Adrenal gland (tissue), 19 donors: ENCODE results near the gene SERPINF2. TPM values are rescaled to one million over a fixed set of nuclear protein-coding genes. Genes with fewer than 3 reads are reported as not detected.
"Not testable (repeated sequence)": the region's sequence is repeated elsewhere in the genome, so short reads cannot be mapped to it uniquely, and the experiment has no call there.

Experiments used
- DNase-seq, 7 donors: peaks; one replicate each; pipeline ENCODE4 v3.0.0-alpha.2; 2019 to 2020
- H3K27ac ChIP-seq, 5 donors: fragments of 200-600 bp; sonication (generic) in 4 of 5; 1 replicate in 3 of 5; 2 replicates in 2 of 5; pipeline versions ENCODE4 v1.5.1 to v1.8.0; 2016 to 2020; ENCODE audit warnings: mild to moderate bottlenecking in 1 of 5
- H3K27me3 ChIP-seq: fragments of 200-600 bp; 2 replicates; pipeline ENCODE4 v1.8.0; 2021
- H3K36me3 ChIP-seq, 2 donors: fragments of 200-600 bp; replicated peaks in 1 of 2; 1 replicate in 1 of 2; 2 replicates in 1 of 2; pipeline versions ENCODE4 v1.5.1 to v1.8.0; 2018 to 2022
- H3K4me1 ChIP-seq, 2 donors: fragments of 200-600 bp; replicated peaks in 1 of 2; 1 replicate in 1 of 2; 2 replicates in 1 of 2; pipeline versions ENCODE4 v1.5.1 to v1.8.0; 2018 to 2021
- H3K4me3 ChIP-seq, 4 donors: fragments of 200-600 bp; sonication (generic) in 3 of 4; one replicate each; pipeline ENCODE4 v1.5.1; 2016 to 2018
- H3K9me3 ChIP-seq, 3 donors: fragments of 200-600 bp; sonication (generic) in 1 of 3; replicated peaks in 1 of 3; 1 replicate in 2 of 3; 2 replicates in 1 of 3; pipeline versions ENCODE4 v1.5.1 to v1.8.0; 2016 to 2021
- POLR2A ChIP-seq, 2 donors: fragments of 450-650 bp; IDR thresholded peaks; one replicate each; pipeline ENCODE4 v1.6.1; 2017; ENCODE audit warnings: antibody characterized with exemption in 2 of 2, mild to moderate bottlenecking in 2 of 2, moderate library complexity in 1 of 2
- WGBS, 4 donors: extraction: QIAGEN DNeasy Blood & Tissue Kit in 2 of 4; methylation state at CpG; one replicate each; pipeline versions ENCODE4 v1.1.5 to v1.1.7; 2013 to 2017; 5-methylcytosine and 5-hydroxymethylcytosine counted together
- intact Hi-C, 2 donors: fragments of 100-400 bp; cut with DNase I; formaldehyde crosslinking; loops; one replicate each; pipeline versions ENCODE4 v1.14.1 to v1.15.0; 2022 to 2023
- long read RNA-seq, 10 donors: library from polyadenylated mRNA in 3 of 10; unstranded in 2 of 10; stranded (forward) in 1 of 10; transcript quantifications; one replicate each; pipeline ENCODE4 v2.0.0 and lab custom pipeline, GENCODE V29; 2021 to 2026
- polyA plus RNA-seq, 3 donors: library from polyadenylated mRNA; stranded (reverse); fragments of 200-250 nt in 2 of 3; fragments of 350-450 nt in 1 of 3; fragmentation: Illumina TruSeq in 1 of 3; extraction: RNeasy Lipid Tissue Mini Kit (QIAGEN cat#74804) in 1 of 3; gene quantifications; one replicate each; pipeline ENCODE4 v1.2.3, GENCODE V29; 2013 to 2014
- total RNA-seq, 9 donors: library from RNA; depleted of rRNA in 4 of 9; stranded (reverse); fragments of >200 nt in 4 of 9; fragments of 120-200 nt in 1 of 9; fragmentation: NEBNext Ultra II Directional in 1 of 9; extraction: Animal tissue kit (Norgen Biotek cat#: 25700) in 1 of 9; gene quantifications; one replicate each; pipeline versions ENCODE4 v1.1.0 to v1.2.4, GENCODE V29; 2013 to 2023
- TF ChIP-seq, protein P1 (sequence below), 6 experiments: fragments of 450-650 bp in 4 of 6; fragments of 200-600 bp in 2 of 6; sonication (generic) in 1 of 6; IDR thresholded peaks; 1 replicate in 5 of 6; 2 replicates in 1 of 6; pipeline versions ENCODE4 v1.5.1 to v1.8.0; 2016 to 2021; ENCODE audit warnings: antibody characterized with exemption in 6 of 6, mild to moderate bottlenecking in 2 of 6, moderate library complexity in 1 of 6
- donor health status: healthy with polysubstance abuse.
- donor health status: Bipolar disorder and iron deficiency.
- donor health status: DM: yes; HTN: yes; CAD: no.
- donor health status: DM: no; HTN: no; CAD: no.
- donor health status: DM: no; HTN: no; CAD: no.
- donor health status: DM: yes; HTN: yes; CAD: no.

The SERPINF2 gene
- total RNA-seq (1 to 10 TPM; 1.3 to 3.7 (median 2.2) TPM), polyA plus RNA-seq (1 to 10 TPM in 2 of 3 donors, under 1 TPM in 1; 0.59 to 6.4 (median 5.2) TPM)
- long read RNA-seq, donor 1: 0 reads
- long read RNA-seq, donor 2: 0 reads
- long read RNA-seq, donor 3: 0 reads
- long read RNA-seq, donor 4: 0 reads
- long read RNA-seq, donor 5, partial matches to known transcripts: 1 of 2 reads
- long read RNA-seq, donor 5, other reads (novel, unspliced or antisense): 1 of 2 reads
- long read RNA-seq, donor 6, partial matches to known transcripts: 0 of 1 reads
- long read RNA-seq, donor 6, other reads (novel, unspliced or antisense): 1 of 1 reads
- long read RNA-seq, donor 7: 0 reads
- long read RNA-seq, donor 8, transcript SERPINF2-201 (10 exons, 2,284 nt): major isoform, 5 of 6 reads
- long read RNA-seq, donor 8, partial matches to known transcripts: 0 of 6 reads
- long read RNA-seq, donor 8, other reads (novel, unspliced or antisense): 0 of 6 reads
- long read RNA-seq, donor 9: 0 reads
- long read RNA-seq, donor 10, partial matches to known transcripts: 0 of 3 reads
- long read RNA-seq, donor 10, other reads (novel, unspliced or antisense): 0 of 3 reads

DNA sequence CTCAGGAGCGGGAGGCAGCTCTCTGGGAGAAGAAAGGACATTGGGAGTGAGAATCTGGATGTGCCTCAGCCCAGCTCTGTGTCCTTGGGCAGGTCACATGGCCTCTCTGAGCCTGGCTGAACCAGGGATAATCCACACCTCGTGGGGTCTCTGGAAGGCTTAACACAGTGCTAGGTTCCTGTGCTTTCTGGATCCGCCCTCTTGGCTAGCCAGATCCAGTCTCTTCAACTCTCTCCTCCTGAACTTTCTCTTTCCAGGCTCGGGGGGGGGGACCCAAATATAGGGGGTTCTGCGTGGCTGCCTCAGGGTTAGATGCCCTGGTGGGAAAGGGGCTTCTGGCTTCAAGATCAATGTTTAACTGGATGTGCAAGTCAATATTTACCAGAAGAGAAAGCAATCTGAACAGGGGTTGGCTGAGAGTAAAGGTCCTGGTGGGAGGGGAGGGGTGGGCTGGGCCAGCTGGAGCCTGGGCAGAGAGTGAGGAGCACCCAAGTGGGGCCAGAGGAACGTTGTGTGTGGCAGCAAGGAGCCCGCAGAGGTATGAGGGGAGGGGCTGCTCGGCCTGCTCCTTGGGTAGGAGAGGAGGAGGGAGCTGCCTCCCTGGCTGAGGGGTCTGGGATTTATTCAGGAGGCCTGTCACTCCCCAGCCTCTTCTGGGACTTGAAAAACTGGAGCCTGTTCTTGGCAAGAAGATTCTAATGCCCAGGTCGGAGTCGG is at the start of gene SERPINF2:
SERPINF2 (plus strand) TSS at position 501 of the 717 bp plus-strand sequence. CDS start 2,125 bp downstream, outside the sequence.
- 47 to 66% (median 57%) methylated on average over 7 to 10 of the region's 10 CpGs for WGBS, 4 donors
- intact Hi-C loops: no loop called here

DNA sequence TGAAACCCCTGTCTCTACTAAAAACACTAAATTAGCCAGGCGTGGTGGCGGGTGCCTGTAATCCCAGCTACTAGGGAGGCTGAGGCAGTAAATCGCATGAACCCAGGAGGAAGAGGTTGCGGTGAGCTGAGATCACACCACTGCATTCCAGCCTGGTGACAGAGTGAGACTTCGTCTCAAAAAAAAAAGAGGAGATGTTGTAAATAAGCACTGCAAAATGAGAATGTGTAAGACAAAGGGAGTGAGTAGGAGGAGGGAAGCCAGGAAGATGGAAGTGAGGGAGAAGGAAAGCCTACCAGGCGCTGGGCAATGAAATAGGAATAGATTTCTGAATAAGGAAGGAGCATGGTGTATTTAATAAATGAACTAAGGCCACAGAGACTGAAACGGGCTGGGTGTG is 49.3 kb upstream of the SERPINF2 start:
- 85 to 93% (median 90%) methylated on average over 7 of the region's 7 CpGs for WGBS, 4 donors
- TF ChIP-seq, protein P1, sequence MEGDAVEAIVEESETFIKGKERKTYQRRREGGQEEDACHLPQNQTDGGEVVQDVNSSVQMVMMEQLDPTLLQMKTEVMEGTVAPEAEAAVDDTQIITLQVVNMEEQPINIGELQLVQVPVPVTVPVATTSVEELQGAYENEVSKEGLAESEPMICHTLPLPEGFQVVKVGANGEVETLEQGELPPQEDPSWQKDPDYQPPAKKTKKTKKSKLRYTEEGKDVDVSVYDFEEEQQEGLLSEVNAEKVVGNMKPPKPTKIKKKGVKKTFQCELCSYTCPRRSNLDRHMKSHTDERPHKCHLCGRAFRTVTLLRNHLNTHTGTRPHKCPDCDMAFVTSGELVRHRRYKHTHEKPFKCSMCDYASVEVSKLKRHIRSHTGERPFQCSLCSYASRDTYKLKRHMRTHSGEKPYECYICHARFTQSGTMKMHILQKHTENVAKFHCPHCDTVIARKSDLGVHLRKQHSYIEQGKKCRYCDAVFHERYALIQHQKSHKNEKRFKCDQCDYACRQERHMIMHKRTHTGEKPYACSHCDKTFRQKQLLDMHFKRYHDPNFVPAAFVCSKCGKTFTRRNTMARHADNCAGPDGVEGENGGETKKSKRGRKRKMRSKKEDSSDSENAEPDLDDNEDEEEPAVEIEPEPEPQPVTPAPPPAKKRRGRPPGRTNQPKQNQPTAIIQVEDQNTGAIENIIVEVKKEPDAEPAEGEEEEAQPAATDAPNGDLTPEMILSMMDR (IDR thresholded peaks at IDR 0.05): no peak
- TF ChIP-seq POLR2A (IDR thresholded peaks at IDR 0.05): no peak
- intact Hi-C loops: no loop called here
- Histone ChIP-seq H3K9me3 (no peaks in the 10 kb centered on the region), H3K4me3 (no peak overlapping the region), H3K27ac (no peak overlapping the region), H3K27me3 (no peaks in the 10 kb centered on the region), H3K4me1 (no peaks in the 10 kb centered on the region), H3K36me3 (no peaks in the 10 kb centered on the region)
- DNase-seq: no peak

More for the DNA sequence above, at the start of gene SERPINF2:
- Histone ChIP-seq H3K36me3 (no peaks in the 10 kb centered on the region), H3K4me3 (no peak within 1 kb of the TSS), H3K27me3 (no peaks in the 10 kb centered on the region), H3K27ac (no peak within 1 kb of the TSS), H3K9me3 (no peaks in the 10 kb centered on the region), H3K4me1 (peaks cover 0 to 8% of the 10 kb centered on the region in 2 donors)
- no peak for DNase-seq
- TF ChIP-seq, protein P1 (IDR thresholded peaks at IDR 0.05): no peak
- TF ChIP-seq POLR2A (IDR thresholded peaks at IDR 0.05): no peak

DNA sequence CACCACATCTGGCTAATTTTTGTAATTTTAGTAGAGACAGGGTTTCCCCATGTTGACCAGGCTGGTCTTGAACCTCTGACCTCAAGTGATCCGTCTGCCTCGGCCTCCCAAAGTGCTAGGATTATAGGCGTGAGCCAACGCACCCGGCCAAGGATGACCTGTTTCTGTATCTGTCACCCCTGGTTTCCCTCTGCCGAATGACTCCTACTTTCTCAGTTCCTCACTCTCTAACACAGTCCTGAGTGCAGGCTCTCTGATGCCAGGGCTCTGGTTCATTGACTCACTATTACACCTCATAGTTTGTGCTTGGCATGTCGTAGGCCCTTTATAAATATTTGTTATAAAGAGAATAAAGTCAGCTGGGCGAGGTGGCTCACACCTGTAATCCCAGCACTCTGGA is 47.3 kb upstream of the SERPINF2 start:
- Histone ChIP-seq H3K27ac (no peak overlapping the region), H3K36me3 (no peaks in the 10 kb centered on the region), H3K4me1 (no peaks in the 10 kb centered on the region), H3K9me3 (no peaks in the 10 kb centered on the region), H3K4me3 (no peak overlapping the region), H3K27me3 (no peaks in the 10 kb centered on the region)
- TF ChIP-seq, protein P1 (IDR thresholded peaks at IDR 0.05): no peak
- no peak for TF ChIP-seq POLR2A (IDR thresholded peaks at IDR 0.05)
- 67 to 85% (median 77%) methylated on average over 7 to 8 of the region's 8 CpGs for WGBS, 4 donors
- DNase-seq: no peak
- intact Hi-C loops: no loop called here

DNA sequence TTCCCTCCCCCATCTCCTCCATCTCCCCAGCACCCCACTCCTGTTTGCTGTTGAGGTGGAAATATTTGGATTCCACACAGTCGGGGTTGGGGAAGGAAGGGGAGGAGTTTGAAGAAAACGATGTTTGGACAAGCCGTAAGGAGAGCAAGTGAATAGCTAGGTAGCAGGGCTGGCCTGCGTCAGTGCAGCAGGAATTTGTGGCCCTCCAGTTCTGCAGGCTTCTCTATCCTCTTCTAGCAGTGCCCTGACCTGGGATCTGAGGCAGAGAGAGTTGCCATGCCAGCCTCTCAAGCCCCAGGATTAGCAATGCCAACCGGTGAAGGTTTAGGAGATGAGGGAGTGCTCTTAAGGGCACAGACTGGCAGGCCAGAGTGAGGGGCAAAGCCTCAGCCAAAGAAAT is 45.0 kb upstream of the SERPINF2 start:
- H3K27ac ChIP-seq: no peak overlapping the region
- H3K36me3 ChIP-seq: no peaks in the 10 kb centered on the region
- TF ChIP-seq POLR2A (IDR thresholded peaks at IDR 0.05): no peak
- TF ChIP-seq, protein P1 (IDR thresholded peaks at IDR 0.05): no peak
- H3K27me3 ChIP-seq: no peaks in the 10 kb centered on the region
- no peaks in the 10 kb centered on the region for H3K4me1 ChIP-seq
- H3K4me3 ChIP-seq: no peak overlapping the region
- no peaks in the 10 kb centered on the region for H3K9me3 ChIP-seq
- WGBS, 4 donors: 49 to 66% (median 59%) methylated on average over 4 to 5 of the region's 5 CpGs
- DNase-seq: no peak
- intact Hi-C loops: no loop called here

DNA sequence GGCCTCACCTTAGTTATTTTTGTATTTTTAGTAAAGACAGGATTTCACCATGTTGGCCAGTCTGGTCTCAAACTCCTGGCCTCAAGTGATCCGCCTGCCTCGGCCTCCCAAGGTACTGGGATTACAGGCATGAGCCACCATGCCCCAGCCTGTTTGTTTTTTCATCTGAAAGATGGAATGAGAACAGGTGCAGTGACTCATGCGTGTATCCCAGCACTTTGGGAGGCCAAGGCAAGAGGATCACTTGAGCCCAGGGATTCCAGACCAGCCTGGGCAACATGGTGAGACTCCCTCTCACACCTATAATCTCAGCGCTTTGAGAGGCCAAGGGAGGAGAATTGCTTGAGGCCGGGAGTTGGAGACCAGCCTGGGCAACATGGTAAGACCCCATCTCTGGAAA is 42.8 kb upstream of the SERPINF2 start:
- H3K27ac ChIP-seq, H3K27me3 ChIP-seq, DNase-seq, H3K9me3 ChIP-seq, H3K36me3 ChIP-seq, H3K4me3 ChIP-seq, H3K4me1 ChIP-seq: not testable (repeated sequence)
- intact Hi-C loops: loop anchor here in 1 of 2 donors (10.0 kb wide), 1 partner anchor 45 kb away; no protein-coding TSS in a partner anchor
- 84 to 100% (median 91%) methylated on average over 1 to 5 of the region's 5 CpGs for WGBS, 4 donors
